8988T (cell line): ENCODE results near the gene TRIM74.
A peak's percentile ranks its signal among the peaks of the same experiment; 100 is the strongest.
"Not testable (repeated sequence)": the region's sequence is repeated elsewhere in the genome, so short reads cannot be mapped to it uniquely, and the experiment has no call there.

Source experiments
- DNase-seq: peaks from one replicate; pipeline ENCODE4 v3.0.0; 2011

Gene TRIM74

DNA sequence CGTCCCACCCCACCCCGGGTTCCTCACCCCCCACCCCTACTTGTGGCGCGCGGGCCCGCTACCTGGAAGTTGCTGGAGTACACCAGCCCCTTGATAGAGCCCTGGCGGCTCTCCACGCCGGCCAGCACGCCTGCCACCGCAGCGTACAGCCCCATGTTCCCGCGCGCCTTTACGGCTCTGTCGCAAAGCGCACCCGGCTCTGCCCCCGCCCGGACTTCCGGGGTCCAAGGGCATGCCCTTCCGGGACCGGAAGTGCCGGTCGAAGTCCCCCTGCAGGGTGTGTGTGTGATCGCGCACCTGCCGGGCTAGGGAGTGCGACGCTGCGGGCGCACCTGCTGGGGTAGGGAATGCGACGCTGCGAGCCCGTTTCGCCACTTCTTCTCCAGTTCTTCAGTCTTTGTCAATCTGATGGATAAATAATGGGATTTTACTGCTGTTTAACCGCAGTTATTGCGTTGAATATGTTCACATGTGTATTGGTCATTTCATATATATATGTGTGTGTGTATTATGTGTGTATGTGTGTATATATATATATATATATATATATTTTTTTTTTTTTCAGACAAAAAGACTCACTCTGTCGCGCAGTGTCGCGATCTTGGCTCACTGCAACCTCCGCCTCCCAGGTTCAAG is 14.6 kb downstream of the TRIM74 start:
- not testable (repeated sequence) for DNase-seq

DNA sequence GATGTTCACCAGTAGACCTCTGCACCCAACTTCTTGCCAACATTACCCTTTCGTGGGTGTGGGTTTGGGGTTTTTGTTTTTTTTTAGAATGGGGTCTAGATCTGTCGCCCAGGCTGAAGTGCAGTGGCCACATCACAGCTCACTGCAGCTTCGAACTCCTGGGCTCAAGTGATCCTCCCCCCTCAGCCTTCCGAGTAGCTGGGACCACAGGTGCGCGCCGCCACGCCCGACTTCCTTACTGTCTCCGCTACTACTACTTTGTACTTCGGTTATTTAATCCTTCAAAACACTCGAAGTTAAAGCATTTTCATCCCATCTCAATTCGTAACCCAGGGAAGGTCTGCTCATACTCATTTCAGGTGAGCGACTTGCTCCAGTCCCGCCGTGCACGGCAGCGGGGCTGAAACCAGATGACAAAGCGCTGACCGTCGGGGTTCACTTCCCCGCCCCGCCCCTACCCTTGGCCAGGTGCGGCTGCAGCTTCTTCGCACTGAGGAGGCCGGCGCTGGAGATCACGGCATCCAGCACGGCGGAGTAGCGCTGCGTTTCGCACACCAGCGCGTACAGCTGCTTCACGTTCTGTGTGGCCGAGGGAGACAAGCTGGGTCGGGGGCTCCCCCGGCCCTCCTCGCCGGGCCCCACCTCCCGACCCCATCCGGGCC is 15.2 kb downstream of the TRIM74 start:
- not testable (repeated sequence) for DNase-seq

DNA sequence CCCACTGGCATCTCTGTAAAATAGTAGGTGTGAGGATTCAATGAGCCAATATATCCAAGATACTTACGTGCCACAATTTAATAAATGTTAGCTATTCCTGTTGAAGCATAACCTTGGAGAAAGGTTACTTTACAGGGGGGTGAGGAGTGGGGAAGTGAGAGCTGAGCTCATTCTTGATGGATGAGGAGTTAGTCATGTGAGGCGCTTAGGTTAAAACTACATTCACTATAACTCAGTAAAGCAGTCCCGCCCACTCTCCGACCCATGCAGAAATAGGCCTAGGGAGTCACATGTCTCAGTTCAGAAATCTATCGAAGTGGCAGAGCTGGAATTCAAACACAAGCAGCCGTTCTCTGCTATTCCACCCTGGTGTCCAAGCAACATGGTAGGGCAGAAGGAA is 18.8 kb downstream of the TRIM74 start:
- not testable (repeated sequence) for DNase-seq

GRCh38 chr7:72949686-72950085 is 19.6 kb downstream of the TRIM74 start:
- not testable (repeated sequence) for DNase-seq

GRCh38 chr7:72949276-72949675 is 20.0 kb downstream of the TRIM74 start:
- DNase-seq: not testable (repeated sequence)

- DNase-seq: not testable (repeated sequence)
Observed at GRCh38 chr7:72948714-72949113, 20.6 kb downstream of the TRIM74 start.

DNA sequence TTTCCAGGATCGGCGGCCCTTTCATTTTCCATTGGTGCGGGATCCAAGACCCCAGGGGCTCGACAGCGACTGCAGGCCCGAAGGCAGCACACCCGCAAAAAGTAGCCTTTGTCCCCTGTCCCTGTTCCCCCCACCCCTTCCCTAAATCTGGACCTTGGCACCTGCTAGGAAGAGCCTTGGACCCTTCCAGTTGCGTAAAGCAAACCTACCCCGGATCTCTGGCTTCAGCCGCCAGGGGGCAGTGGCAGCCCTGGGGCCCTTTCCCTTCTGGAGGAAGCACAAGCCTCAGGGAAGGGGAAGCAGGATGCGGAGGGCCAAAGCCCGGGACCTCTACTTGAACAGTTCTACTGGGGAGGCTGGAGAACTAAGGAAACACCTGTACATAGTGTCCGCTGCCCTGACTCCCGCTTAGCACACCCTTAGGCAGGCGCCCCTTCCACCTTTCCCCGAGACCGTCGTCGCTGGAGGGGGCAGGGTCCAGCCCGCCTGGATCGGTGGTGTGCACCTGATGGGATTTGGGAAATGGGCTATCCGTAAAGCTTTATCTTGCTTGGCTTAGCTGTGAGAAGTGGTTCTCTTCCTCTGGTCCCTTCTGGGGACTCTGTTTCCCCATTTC is 23.0 kb downstream of the TRIM74 start:
- not testable (repeated sequence) for DNase-seq

DNA sequence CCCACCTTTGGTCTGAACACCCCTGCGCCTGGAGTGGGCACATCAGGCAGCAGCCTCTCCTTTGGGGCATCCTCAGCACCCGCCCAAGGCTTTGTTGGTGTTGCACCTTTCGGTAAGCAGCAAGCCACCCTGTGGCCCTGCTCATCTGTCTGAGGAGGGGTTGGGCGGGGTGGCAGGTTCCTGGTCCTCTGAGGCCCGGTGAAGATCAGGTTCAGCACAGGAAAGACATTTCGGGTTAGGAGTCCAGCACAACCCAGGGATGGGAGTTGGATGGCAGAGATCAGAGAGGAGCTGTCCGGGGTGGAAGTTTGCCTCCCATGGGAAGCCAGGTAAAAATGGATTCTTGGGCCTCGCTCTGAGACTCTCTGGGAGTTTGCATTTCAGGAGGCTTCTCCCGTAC is 23.7 kb downstream of the TRIM74 start:
- DNase-seq: not testable (repeated sequence)

- DNase-seq: not testable (repeated sequence)
Observed at GRCh38 chr7:72944937-72945336, 24.3 kb downstream of the TRIM74 start.

DNA sequence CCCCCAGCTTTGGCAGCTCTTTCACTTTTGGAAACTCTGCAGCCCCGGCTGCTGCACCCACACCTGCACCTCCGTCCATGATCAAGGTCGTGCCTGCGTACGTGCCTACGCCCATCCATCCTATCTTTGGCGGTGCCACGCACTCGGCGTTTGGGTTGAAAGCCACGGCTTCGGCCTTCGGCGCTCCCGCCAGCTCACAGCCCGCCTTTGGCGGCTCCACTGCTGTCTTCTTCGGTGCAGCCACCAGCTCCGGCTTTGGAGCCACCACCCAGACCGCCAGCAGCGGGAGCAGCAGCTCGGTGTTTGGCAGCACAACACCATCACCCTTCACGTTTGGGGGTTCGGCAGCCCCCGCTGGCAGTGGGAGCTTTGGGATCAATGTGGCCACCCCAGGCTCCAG is 26.3 kb downstream of the TRIM74 start:
- not testable (repeated sequence) for DNase-seq

DNA sequence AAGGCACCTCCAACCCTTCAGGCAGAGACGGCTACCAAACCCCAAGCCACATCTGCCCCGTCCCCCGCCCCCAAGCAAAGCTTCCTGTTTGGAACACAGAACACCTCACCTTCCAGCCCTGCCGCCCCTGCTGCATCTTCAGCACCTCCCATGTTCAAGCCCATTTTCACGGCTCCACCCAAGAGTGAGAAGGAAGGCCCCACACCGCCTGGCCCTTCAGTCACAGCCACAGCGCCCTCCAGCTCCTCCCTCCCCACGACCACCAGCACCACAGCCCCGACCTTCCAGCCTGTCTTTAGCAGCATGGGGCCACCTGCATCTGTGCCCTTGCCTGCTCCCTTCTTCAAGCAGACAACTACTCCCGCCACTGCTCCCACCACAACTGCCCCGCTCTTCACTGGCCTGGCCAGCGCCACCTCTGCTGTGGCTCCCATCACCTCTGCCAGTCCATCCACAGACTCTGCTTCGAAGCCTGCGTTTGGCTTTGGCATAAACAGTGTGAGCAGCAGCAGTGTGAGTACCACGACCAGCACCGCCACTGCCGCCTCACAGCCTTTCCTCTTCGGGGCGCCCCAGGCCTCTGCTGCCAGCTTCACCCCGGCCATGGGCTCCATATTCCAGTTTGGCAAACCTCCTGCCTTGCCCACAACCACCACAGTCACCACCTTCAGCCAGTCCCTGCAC is 27.1 kb downstream of the TRIM74 start:
- DNase-seq: not testable (repeated sequence)

- not testable (repeated sequence) for DNase-seq
Observed at GRCh38 chr7:72928216-72928615, 41.0 kb downstream of the TRIM74 start.

GRCh38 chr7:72927791-72928190 is 41.5 kb downstream of the TRIM74 start:
- DNase-seq: not testable (repeated sequence)

DNA sequence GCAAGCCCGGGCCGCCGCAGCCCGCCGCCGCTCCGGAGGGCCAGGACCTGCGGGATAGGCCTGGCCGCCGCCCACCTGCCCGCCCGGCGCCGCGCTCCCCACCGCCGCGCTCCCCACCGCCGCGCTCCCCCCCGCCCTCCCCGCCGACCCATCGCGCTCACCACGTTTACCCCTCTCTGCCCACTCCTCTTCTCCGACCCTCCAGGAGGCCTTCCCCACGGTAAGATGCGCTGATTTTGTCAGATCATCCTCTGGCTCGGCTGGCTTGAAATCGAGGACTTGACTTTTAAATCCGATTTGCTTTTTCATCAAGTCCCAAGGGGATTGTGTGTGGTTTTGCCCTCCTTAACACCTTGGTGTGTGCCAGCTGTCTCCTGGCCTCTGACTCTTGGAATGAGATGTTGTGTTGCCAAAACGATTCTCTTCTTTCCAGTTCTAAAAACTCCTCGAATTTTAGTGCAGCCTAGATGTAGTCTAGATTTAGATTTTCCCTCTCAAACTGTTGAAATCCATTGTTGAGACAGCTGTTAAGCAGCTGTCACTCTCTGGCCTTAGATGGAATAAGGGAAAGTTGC is 43.6 kb downstream of the TRIM74 start:
- no peak for DNase-seq

- DNase-seq: peak; percentile 75
Observed at GRCh38 chr7:72924733-72925545, 44.3 kb downstream of the TRIM74 start, which contains the start of gene POM121. POM121 (plus strand) TSS chr7:72925095; CDS start chr7:72925122, 27 bp downstream.

DNA sequence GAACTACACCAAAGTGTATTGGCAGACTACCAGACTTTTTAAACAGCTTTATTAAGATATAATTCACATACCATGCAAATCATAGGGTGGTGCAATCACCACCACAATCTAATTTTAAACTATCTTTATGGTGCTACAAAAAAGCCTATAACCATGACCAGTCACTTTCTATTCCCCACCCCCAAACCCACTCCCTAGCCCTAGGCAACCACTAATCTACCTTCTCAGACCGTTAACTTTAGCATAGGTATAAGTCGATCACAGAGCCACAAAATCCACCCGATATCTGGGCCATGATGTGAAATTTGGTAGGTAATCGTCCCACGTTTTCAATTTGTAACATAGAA is 44.9 kb downstream of the TRIM74 start:
- no peak for DNase-seq

DNA sequence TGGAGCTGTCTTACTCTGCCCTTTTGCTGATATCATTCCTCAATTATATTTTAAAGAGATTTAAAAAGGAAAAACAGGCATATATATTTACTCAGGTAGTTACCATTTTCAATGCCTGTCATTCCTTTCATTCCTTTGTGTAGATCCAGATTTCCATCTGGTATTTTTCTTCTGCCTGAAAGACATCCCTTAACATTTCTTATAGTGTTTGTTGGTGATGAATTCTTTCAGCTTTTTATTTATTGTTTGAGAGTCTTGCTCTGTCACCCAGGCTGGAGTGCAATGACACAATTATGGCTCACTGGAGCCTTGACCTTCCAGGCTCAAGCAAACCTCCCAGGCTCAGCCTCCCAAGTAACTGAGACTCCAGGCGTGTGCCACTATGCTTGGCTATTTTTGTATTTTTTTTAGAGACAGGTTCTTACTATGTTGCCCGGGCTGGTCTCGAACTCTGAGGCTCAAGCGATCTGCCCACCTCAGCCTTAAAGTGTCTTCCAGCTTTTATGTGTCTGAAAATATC is 50.0 kb downstream of the TRIM74 start:
- DNase-seq: no peak

DNA sequence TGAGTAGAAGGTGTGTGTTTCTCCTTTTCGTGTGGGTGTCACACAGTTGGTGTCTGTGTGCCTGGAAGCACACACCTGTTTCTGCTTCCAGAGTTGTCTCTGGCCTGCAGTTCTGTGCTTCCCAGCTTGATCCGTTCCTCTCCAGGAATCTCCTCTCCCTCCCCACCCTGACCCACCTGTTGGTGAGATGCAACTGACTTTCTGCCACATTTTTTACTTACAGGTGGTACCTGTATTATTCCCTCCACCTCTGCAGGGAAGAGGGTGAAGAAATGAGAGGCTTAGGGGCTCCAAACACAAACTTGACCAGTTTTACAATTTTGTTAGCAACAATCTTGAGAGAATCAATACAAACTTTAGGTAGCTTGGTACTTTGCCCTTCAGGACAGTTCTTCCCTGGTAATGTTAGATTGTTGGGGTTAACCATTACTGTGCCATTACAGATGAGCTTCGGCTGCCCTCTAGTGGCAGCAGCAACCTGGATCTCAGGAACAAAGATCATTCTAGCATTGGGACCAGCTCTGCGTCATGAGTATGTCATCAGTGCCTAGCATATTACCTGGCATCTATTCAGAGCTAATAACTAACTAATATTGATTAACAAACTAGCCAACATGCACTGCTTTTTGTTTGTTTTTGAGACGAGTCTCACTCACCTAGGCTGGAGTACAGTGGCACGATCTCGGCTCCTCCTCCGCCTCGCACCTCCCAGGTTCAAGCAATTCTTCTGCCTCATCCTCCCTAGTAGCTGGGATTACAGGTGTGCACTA is 54.3 kb downstream of the TRIM74 start:
- DNase-seq: not testable (repeated sequence)

- not testable (repeated sequence) for DNase-seq
Observed at GRCh38 chr7:72913750-72914149, 55.5 kb downstream of the TRIM74 start.

DNA sequence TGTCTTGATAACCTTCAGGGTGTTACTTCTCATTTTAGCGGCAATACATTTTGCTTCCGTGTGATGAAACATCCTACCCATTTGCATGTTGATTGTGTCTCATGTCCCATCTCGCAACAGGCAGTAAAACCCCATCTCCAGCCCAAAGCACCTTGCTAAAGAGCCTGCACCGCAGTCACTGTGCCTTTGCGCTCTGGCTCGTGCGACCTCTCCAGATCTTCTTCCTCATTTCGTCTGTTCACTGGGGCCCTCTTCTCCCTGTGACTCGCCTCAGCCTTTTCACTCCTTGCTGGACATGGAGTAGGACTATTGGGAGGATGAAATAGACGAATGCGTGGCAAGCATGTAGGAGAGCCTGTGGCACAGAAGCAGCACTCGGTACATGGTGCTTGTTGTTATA is 57.9 kb downstream of the TRIM74 start:
- not testable (repeated sequence) for DNase-seq
